Measurements from ENCODE around the gene EDAR.
A peak's percentile ranks its signal among the peaks of the same experiment; 100 is the strongest.

The EDAR gene

DNA sequence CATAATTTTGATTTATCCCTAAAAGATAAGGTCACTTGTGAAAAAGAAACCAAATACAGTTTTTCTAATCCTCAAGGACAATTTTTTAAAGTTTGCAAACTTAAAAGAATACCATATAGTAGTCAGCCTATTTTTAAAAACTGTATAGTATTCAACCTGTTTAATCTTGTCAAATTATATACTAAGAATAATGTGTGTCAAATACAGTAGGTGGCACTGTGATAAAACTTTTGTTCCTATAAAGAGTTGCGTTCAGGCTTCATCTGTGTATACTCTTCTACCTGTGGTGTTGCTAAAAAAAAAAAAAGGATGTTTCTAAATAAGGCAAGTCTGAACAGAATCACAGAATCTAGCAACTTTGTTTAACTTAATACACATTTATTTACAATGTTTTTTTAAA lies 133.8 kb downstream of the EDAR start:
- H3K9ac ChIP-seq, result no peak overlapping the region
- no peaks in the 10 kb centered on the region for H3K9me3 ChIP-seq (ENCODE audit: control insufficient read depth, low read length)
- TF ChIP-seq CTCF (IDR thresholded peaks at IDR 0.05), result peak; percentile 19
- no peak overlapping the region for H3K27ac ChIP-seq
- H3K4me2 ChIP-seq (ENCODE audit: low read length), result no peak overlapping the region
- H3K36me3 ChIP-seq (ENCODE audit: control insufficient read depth, insufficient read depth, low read length), result no peaks in the 10 kb centered on the region
- H3K4me3 ChIP-seq (ENCODE audit: low read depth, low read length), result no peak overlapping the region
- no peaks in the 10 kb centered on the region for H3K79me2 ChIP-seq
- no peaks in the 10 kb centered on the region for H3K4me1 ChIP-seq
- H2AFZ ChIP-seq, result no peak overlapping the region
- no peaks in the 10 kb centered on the region for H3K27me3 ChIP-seq (ENCODE audit: control insufficient read depth, insufficient read depth, low read length)

GRCh38 chr2:108854484-108854883 lies 134.5 kb downstream of the EDAR start:
- Histone ChIP-seq H3K9ac (no peak overlapping the region), H3K4me1 (no peaks in the 10 kb centered on the region), H3K9me3 (ENCODE audit: control insufficient read depth, low read length) (no peaks in the 10 kb centered on the region), H2AFZ (no peak overlapping the region), H3K4me3 (ENCODE audit: low read depth, low read length) (no peak overlapping the region), H3K36me3 (ENCODE audit: control insufficient read depth, insufficient read depth, low read length) (no peaks in the 10 kb centered on the region), H3K27ac (no peak overlapping the region), H3K27me3 (ENCODE audit: control insufficient read depth, insufficient read depth, low read length) (no peaks in the 10 kb centered on the region), H3K4me2 (ENCODE audit: low read length) (no peak overlapping the region), H3K79me2 (no peaks in the 10 kb centered on the region)
- no peak for TF ChIP-seq CTCF (IDR thresholded peaks at IDR 0.05)

DNA sequence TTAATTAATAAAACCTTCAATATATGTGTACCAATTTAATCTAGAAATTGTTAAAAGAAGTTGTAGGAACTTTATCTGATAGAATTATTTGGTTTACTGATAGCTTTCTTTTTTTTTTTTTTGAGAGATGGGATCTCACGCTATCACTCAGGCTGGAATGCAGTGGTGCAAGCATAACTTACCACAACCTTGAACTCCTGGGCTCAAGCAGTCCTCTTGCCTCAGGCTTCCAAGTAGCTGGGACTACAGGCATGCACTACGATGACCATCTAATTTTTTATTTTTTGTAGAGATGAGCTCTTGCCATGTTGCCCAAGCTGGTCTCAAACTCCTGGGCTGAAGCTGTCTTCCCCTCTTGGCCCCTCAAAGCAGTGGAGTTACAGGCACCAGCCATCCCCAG lies 135.6 kb downstream of the EDAR start:
- TF ChIP-seq CTCF (IDR thresholded peaks at IDR 0.05), result no peak
- Histone ChIP-seq H3K27me3 (ENCODE audit: control insufficient read depth, insufficient read depth, low read length) (no peaks in the 10 kb centered on the region), H3K27ac (no peak overlapping the region), H3K9ac (no peak overlapping the region), H3K4me3 (ENCODE audit: low read depth, low read length) (no peak overlapping the region), H3K9me3 (ENCODE audit: control insufficient read depth, low read length) (no peaks in the 10 kb centered on the region), H2AFZ (no peak overlapping the region), H3K4me1 (no peaks in the 10 kb centered on the region), H3K4me2 (ENCODE audit: low read length) (no peak overlapping the region), H3K79me2 (no peaks in the 10 kb centered on the region), H3K36me3 (ENCODE audit: control insufficient read depth, insufficient read depth, low read length) (no peaks in the 10 kb centered on the region)

GRCh38 chr2:108852375-108852774 lies 136.6 kb downstream of the EDAR start:
- H3K79me2 ChIP-seq, result no peaks in the 10 kb centered on the region
- H3K4me2 ChIP-seq (ENCODE audit: low read length), result no peak overlapping the region
- H3K27ac ChIP-seq, result no peak overlapping the region
- H3K4me3 ChIP-seq (ENCODE audit: low read depth, low read length), result no peak overlapping the region
- H3K9me3 ChIP-seq (ENCODE audit: control insufficient read depth, low read length), result no peaks in the 10 kb centered on the region
- no peaks in the 10 kb centered on the region for H3K36me3 ChIP-seq (ENCODE audit: control insufficient read depth, insufficient read depth, low read length)
- no peak for TF ChIP-seq CTCF (IDR thresholded peaks at IDR 0.05)
- H2AFZ ChIP-seq, result no peak overlapping the region
- H3K27me3 ChIP-seq (ENCODE audit: control insufficient read depth, insufficient read depth, low read length), result no peaks in the 10 kb centered on the region
- no peak overlapping the region for H3K9ac ChIP-seq
- no peaks in the 10 kb centered on the region for H3K4me1 ChIP-seq

- Histone ChIP-seq H3K36me3 (ENCODE audit: control insufficient read depth, insufficient read depth, low read length) (no peaks in the 10 kb centered on the region), H3K9me3 (ENCODE audit: control insufficient read depth, low read length) (no peaks in the 10 kb centered on the region), H3K79me2 (no peaks in the 10 kb centered on the region), H3K4me2 (ENCODE audit: low read length) (no peak overlapping the region), H2AFZ (no peak overlapping the region), H3K27me3 (ENCODE audit: control insufficient read depth, insufficient read depth, low read length) (no peaks in the 10 kb centered on the region), H3K4me3 (ENCODE audit: low read depth, low read length) (no peak overlapping the region), H3K4me1 (no peaks in the 10 kb centered on the region), H3K27ac (no peak overlapping the region), H3K9ac (no peak overlapping the region)
- TF ChIP-seq CTCF (IDR thresholded peaks at IDR 0.05), result no peak
Measured at GRCh38 chr2:108847000-108847399, 142.0 kb downstream of the EDAR start.

Measured in parathyroid adenoma (tissue), 2 donors.